PC-3 (cell line): ENCODE measurements around the gene LAMA2.

ENCODE experiments used
- EZH2phosphoT487 ChIP-seq: fragments of 300-600 bp; sonication (generic); IDR thresholded peaks from 2 replicates; pipeline ENCODE4 v1.6.1; 2018; ENCODE audit warnings: mild to moderate bottlenecking, antibody characterized with exemption, low read length, borderline replicate concordance
- TF ChIP-seq, protein P1 (sequence below): fragments of 300-600 bp; sonication (generic); conservative IDR thresholded peaks from 2 replicates; pipeline ENCODE4 v1.5.1; 2017; ENCODE audit warnings: antibody characterized with exemption, low read depth, mild to moderate bottlenecking, low read length

DNA sequence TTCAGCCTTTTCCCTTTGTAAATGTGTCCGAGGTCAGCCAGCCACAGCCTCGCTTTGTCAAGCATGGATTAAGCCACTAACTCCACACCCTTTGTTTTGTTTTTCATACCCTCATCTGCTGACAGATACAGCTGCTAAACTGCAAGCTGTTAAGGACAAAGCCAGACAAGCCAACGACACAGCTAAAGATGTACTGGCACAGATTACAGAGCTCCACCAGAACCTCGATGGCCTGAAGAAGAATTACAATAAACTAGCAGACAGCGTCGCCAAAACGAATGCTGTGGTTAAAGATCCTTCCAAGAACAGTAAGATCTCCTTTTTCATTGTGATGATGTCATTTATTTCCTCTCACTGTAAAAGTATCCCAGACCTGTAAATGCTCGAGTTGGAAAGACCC is 557.8 kb downstream of the LAMA2 start:
- TF ChIP-seq, protein P1, sequence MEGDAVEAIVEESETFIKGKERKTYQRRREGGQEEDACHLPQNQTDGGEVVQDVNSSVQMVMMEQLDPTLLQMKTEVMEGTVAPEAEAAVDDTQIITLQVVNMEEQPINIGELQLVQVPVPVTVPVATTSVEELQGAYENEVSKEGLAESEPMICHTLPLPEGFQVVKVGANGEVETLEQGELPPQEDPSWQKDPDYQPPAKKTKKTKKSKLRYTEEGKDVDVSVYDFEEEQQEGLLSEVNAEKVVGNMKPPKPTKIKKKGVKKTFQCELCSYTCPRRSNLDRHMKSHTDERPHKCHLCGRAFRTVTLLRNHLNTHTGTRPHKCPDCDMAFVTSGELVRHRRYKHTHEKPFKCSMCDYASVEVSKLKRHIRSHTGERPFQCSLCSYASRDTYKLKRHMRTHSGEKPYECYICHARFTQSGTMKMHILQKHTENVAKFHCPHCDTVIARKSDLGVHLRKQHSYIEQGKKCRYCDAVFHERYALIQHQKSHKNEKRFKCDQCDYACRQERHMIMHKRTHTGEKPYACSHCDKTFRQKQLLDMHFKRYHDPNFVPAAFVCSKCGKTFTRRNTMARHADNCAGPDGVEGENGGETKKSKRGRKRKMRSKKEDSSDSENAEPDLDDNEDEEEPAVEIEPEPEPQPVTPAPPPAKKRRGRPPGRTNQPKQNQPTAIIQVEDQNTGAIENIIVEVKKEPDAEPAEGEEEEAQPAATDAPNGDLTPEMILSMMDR = no peak
- no peak for TF ChIP-seq EZH2phosphoT487
